Activated CD4-positive, alpha-beta T cell treated with anti-CD3 and anti-CD28 coated beads, Interleukin-2, amount 50 U/mL, for 1 hour (primary cell): Measurements from ENCODE around the gene SUGCT.

Source experiments
- DNase-seq: peaks from one replicate; pipeline ENCODE4 v3.0.0-alpha.2; 2020

Gene SUGCT

GRCh38 chr7:40483630-40484029 is 348.8 kb downstream of the SUGCT start:
- DNase-seq = no peak

- DNase-seq = no peak
Observed at GRCh38 chr7:40489844-40490602, 355.2 kb downstream of the SUGCT start.

- no peak for DNase-seq
Observed at GRCh38 chr7:40490603-40490924, 355.8 kb downstream of the SUGCT start.

GRCh38 chr7:40492946-40493345 is 358.1 kb downstream of the SUGCT start:
- DNase-seq = no peak

GRCh38 chr7:40493609-40494051 is 358.8 kb downstream of the SUGCT start:
- DNase-seq = no peak

- DNase-seq = no peak
Observed at GRCh38 chr7:40498924-40499510, 364.2 kb downstream of the SUGCT start.

GRCh38 chr7:40499718-40500117 is 364.9 kb downstream of the SUGCT start:
- DNase-seq = no peak

- DNase-seq = no peak
Observed at GRCh38 chr7:40500219-40500618, 365.4 kb downstream of the SUGCT start.

GRCh38 chr7:40502359-40502758 is 367.6 kb downstream of the SUGCT start:
- DNase-seq = no peak

GRCh38 chr7:40506158-40506557 is 371.4 kb downstream of the SUGCT start:
- no peak for DNase-seq

GRCh38 chr7:40507166-40507565 is 372.4 kb downstream of the SUGCT start:
- no peak for DNase-seq

- DNase-seq = no peak
Observed at GRCh38 chr7:40509287-40509996, 374.6 kb downstream of the SUGCT start.

GRCh38 chr7:40516376-40516775 is 381.6 kb downstream of the SUGCT start:
- no peak for DNase-seq

- no peak for DNase-seq
Observed at GRCh38 chr7:40519009-40519408, 384.2 kb downstream of the SUGCT start.

- no peak for DNase-seq
Observed at GRCh38 chr7:40520986-40521738, 386.4 kb downstream of the SUGCT start.

- DNase-seq = no peak
Observed at GRCh38 chr7:40525764-40526163, 391.0 kb downstream of the SUGCT start.

- DNase-seq = no peak
Observed at GRCh38 chr7:40526951-40527715, 392.3 kb downstream of the SUGCT start.

GRCh38 chr7:40527723-40528122 is 392.9 kb downstream of the SUGCT start:
- no peak for DNase-seq

- no peak for DNase-seq
Observed at GRCh38 chr7:40530292-40530691, 395.5 kb downstream of the SUGCT start.

GRCh38 chr7:40531956-40532355 is 397.2 kb downstream of the SUGCT start:
- no peak for DNase-seq

GRCh38 chr7:40535678-40536077 is 400.9 kb downstream of the SUGCT start:
- DNase-seq = no peak

GRCh38 chr7:40536421-40536820 is 401.6 kb downstream of the SUGCT start:
- DNase-seq = no peak

GRCh38 chr7:40538281-40538680 is 403.5 kb downstream of the SUGCT start:
- DNase-seq = no peak
